A549 treated with RU486 at 1 μM for 4 hours (cell line): ENCODE data around the gene TLK1. TPM values are rescaled to one million over a fixed set of nuclear protein-coding genes. Genes with fewer than 3 reads are reported as not detected.

Experiments
- total RNA-seq: library from RNA; stranded (reverse); fragments of 200-300 nt; extraction: Qiagen RNA extraction; gene quantifications from 5 replicates; pipeline ENCODE4 v1.2.3, GENCODE V29; 2022; ENCODE audit warnings: low read depth

TLK1 gene
- 21.3 to 29.5 TPM (median 24.0 TPM) in 5 replicates for total RNA-seq

DNA sequence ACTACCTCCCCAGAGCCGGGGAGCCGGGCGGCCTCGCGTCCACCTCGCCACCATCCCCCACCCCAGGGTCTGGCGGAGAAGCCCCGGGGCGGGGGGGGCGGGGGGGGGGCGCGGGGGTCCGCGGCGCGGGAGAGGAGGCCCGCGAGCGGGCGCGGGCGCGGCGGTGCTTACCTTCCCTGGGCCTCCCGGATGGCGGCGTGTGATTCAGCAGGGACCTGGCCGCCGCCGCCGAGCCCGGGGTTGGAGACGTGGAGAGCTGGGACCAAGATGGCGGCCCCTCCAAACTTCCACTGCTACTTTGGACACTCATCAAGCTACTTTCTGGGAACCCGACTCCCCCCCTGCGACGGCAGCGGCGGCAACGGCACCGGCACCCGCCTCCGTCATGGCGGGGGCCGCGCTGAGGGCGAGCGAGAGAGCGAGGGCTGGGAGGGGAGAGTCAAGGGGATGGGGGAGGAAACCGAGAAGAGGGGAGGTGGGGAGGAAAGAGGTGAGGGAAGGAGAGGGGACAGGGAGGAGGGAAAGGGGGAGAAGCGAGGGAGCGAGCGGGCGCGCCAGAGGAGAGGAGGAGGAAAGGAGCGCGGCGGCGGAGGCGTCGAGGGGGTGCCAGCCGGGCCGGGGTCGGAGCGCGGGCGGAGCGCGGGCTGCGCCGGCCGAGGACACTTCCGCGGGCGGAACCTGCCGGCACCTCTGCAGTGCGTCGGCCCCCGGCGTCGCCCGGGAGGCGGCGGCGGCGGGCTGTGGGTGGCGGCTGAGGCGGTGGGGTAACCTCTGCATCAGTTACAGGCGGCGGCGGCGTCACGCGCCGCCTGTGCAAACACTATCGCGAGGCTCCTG lies at the start of gene TLK1:
TLK1 (minus strand) TSS at position 775 of the 837 bp plus-strand sequence; CDS start at position 310, 465 bp downstream.

Other genes with a start within 250 kb of the TLK1 start
- 91.3 to 115 TPM (median 94.8 TPM) in 5 replicates for gene GORASP2, start 231.6 kb downstream of the TLK1 start, total RNA-seq